ENCODE results near the gene IFIH1.

Gene IFIH1

DNA sequence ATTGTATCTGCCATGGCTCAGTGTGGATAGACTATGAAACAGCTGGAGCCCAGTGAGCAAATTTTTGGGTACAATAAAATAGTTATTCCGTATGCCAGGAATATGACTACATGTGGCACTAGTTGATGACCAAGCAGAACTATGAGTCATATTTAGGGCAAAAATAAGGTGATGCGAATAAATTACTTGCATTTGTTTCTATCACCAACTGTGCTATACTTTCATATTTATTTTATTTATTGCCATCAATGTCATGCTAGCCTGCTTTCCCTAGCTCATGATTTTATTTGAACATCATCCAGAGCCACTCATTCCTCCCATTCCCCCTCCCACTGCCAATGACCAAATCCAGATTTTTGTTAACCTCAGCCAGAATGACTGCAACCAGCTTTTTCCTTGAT lies 61.9 kb downstream of the IFIH1 start:
- DNase-seq = no peak

DNA sequence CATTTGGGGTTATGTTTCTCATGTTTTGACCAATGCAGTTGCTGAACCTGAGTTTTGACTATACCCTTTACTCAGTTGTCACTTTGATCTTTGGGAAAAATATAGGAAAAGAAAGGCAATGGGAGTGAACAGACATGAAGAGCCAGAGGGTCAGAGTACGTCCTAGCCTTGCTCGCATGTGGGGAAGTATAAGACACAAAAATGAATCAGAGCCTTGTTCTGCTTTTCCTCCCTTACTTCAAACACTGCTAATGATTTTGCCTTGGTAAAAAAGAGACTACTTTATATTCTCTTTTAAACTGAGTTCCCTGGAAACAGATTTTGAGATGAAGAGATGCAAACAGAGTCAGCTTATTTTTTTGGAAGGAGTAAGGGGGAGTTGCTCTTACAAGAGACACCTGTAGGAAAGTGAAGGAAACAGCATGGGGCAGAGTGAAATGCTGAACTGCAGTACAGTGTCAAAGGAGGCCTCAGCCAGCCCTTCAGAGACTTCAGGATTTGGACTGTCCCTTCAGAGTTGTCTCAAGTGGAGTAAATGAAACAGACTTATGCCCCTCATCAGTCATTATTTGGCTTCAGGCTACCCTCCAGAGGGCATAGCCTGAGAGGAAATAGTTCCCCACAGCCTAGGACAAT lies 64.1 kb downstream of the IFIH1 start:
- no peak for DNase-seq

DNA sequence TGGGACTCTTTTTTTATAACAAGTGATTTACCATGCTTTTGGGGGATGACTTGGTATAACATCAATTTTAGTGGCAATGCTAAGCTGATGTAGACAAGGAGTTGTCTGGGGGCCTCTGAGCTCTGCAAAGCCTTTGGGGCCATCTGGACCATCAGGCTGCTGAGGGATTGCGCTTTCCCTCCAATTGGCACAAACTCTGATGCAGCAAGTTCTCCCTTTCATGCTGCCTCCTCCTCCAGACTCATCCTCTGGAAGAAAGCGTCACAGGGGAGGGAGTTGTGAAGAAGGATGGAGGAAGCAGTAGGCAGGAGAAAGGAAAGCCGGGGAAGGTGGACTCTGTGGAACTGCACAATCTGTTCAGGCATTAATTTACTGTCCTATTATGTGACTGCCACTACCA lies 65.0 kb downstream of the IFIH1 start:
- no peak for DNase-seq

DNA sequence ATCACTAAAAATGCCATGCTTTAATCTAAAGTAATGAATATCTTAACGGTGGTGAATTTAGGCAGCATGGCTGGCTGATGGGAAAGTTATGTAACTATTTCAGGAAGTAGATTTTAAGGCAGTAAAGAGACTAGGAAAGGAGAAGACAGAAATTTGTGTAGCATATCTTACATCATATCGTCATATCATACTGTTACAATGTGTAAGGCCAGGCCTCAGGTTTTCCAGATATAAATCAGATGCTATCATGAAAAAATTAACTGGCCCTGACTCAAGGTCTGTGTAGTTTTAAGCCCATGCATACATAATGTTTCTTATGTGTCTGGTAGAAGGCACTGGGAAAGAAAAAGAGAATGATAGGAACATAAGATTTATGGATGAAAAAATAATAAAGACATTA lies 66.3 kb downstream of the IFIH1 start:
- no peak for DNase-seq

DNA sequence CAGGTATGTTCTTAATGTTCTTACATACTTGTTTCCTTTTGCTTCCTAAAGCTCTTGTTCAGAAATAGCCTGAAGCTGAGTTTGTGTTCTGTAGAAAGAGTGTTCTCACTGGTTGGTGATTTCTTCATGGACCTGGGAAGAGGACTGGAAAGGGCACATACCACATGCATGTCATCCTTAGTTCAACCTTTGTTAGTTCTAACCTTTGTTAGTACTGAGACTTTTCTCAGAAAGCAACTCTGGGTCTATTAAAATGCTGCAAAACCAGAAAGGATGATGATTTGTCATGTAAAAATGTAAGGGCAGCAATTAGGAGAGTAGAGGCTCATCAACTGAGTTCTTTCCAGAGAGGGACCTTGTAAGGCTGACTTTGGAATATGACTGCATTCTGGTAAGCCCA lies 72.7 kb downstream of the IFIH1 start:
- DNase-seq = no peak

DNA sequence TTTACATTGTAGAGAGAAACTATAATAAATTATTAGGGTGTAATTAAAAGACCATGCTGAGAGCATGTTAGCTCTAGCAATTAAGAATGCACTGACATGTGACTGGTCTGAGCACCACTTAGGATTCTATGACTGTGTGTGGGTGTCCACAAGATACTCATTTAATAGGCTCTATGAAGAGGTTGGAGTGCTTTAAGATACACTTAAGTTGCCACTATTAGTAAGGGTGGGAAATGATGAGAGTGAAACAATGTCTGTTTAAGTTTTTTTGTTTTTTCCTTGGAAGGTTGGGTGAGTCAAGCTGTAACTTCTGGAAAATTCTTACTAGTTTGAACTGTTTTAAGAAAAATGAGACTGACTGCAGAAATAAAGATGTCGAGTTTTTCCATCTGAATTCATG lies 73.4 kb downstream of the IFIH1 start:
- no peak for DNase-seq

DNA sequence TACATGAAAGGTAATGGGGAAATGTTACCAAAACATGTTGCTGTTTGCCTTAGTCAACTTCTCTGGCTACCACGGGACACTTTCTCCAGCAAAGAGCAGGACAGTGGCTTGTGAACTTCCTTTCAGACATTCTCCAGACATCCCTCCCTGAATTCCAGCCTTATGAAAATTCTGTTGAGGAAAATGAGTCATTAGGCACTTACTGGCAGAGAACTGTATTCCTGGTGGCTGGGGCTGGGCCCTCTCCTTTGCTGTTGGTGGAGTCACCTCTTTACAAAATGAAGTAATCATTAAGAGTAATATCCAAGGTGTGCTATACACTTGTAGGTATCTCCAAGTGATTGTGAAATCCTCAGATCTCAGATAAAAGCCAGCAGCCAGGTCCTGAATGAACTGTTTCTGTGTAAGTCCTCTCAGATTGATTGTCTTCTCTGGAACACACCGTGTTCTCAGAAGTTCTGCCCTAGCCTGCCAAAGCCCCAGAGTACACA lies 73.9 kb downstream of the IFIH1 start:
- DNase-seq = no peak

DNA sequence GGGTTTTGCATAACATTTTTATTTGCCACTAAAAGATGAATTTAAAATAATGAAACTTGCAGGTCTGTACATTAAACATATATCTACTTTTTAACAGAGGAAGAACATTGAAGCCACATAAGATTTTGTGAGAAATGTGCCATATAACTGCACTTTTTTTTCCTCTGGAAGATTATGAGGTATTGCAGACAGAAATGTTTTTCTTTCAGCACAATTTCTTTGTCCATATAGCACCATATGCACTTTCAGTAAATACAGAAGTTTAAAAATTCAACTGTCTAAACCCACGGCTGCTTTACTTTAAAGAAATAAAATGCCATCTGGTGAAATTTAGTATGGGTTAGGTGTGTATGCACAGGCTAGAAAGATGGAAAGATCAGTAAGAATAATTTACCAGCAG lies 74.8 kb downstream of the IFIH1 start:
- peak in 1 of 2 donors; percentile 34 for DNase-seq

DNA sequence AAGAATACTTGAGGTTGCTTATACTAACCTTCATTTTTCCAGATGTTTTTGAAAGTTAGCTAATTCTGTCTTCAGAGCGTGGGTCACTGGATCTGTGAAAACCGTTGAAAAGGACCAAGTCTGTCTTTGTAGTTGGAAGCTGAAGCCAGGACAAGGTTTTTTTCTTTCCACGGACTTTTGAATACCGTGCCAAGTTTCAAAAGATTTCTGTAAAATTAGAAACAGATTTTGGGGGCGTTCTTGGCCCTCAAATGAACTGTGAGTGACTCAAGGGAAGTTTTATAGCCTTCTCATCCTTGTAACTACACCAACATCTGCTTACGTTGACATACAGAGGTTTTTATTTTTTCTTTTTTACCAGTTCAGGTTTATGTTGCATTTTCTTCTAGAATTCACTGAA lies 75.2 kb downstream of the IFIH1 start, which contains the start of gene FAP:
FAP (minus strand) TSS at position 152 of the 400 bp plus-strand sequence; CDS start at position 34, 118 bp downstream.
- DNase-seq = no peak

DNA sequence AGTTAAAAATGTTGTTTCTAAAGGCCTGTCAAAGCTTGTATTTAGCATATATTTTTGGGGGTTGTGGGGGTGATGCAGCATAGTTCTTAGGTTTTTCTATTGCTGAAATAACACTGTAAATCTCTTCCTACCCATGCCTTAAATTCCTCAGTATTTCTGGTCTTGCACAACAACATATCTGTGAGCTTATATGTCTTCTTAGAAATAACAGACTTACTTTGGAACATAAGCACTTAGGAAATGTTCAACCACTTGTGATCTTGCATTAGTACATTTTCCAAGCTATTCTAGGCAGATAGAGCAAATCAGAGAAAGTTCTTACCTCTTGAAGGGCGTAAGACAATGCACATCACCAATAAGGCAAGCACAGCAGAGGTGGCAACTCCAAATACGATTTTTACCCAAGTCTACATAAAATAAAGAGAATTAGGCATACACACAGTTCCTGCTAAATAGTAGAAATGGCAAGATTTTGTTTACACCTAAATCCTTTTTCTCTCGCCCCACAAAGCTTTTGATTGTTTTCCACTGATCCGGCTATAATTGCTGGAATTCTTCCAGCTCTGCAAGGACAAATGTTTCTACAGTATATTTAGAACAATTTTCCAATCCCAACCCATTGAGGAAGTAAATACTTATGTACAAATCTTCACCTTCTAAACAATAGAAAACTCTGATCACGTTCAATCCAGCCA lies 75.8 kb downstream of the IFIH1 start:
- DNase-seq = no peak

DNA sequence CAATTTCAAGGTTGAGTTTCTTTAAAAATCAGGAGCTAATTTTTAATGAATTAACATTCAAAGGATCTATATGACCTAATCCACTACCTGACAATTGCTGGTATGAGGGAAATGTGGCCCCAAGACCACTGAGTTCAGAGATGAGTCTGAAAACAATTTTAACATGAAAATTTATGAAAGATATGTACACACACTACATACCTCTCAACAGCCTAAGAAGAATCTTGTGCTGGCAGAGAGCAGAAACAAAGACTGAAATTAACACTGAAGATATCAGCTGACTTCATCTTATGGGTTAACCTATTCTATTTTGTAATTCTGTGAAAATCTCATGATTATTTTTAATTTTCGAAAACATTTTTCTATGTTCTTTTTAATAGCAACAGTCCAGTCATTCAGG lies 76.9 kb downstream of the IFIH1 start:
- DNase-seq = no peak

DNA sequence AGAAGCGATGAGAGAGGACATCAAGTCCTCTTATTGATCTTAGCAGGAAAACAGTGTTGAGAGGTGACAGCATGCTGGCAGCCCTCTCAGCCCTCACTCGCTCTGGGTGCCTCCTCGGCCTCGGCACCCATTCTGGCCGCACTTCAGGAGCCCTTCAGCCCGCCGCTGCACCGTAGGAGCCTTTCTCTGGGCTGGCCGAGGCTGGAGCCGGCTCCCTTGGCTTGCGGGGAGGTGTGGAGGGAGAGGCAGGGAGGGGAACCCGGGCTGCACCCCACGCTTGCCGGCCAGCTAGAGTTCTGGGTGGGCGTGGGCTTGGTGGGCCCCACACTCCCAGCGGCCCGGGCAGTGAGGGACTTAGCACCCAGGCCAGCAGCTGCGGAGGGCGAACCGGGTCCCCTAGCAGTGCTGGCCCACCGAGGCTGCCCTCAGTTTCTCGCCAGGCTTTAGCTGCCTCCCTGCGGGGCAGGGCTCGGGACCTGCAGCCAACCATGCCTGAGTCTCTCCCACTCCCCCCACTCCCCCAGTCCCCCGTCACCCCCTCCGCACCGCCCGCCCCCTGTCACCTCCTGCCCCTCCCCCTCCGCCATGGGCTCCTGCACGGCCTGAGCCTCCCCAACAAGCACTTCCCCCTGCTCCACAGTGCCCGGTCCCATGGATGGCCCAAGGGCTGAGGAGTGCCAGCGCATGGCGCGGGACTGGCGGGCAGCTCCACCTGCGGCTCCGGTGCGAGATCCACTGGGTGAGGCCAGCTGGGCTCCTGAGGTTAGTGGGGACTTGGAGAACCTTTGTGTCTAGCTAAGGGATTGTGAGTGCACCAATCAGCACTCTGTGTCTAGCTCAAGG lies 83.6 kb downstream of the IFIH1 start:
- no peak for DNase-seq

DNA sequence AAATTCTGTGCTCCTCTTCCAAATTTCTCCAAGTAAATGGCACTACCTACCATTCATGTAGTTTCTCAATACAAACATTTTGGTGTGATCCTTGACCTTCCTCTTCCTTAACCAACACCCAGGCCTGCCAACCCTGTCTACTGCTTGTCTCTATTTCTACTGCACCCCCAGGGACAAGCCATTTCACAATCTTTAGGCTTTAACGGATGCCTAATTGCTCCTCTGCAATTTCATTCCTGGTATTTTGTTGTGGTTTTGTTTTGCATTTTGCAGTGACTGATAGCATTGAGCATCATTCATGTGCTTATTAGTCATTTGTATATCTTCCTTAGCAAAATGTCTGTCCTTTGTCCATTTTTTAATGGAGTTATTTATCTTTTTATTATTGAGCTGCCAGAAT lies 85.3 kb downstream of the IFIH1 start:
- no peak for DNase-seq

DNA sequence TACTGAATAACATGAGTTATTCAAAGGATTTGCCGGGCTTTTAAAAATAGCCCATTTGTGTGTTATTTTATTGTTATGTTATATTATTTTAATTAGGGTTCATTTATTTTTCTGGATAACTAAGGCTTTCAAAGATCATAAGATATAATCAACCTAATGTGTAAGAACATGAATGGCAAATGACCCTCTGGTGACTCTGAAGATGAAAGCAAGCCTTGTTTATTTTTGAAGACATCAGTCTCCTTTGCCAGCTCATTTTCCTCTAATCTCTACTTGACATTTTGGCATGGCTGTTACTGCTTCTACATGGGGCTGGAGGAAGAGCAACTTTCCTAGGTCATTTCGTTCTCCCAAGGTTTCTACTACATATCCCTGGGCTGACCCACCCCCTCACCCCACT lies 85.8 kb downstream of the IFIH1 start:
- no peak for DNase-seq

DNA sequence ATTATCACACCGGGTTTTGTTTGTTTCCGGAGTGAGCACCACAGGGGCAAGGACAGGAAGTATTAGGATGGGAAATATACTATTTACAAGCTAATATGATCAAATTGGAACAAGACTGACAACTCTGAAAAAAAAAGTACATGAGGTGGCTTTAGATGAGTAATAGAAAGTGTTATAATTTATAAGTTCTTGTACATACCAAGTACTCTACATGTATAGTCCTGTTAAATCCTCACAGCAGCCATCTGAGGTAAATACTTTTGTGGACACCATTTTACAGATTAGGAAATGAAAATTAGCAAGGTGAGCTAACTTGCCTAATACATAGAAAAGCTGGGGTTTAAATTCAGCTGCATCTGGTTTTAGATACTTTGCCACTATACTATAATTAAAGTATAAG lies 86.5 kb downstream of the IFIH1 start:
- DNase-seq = no peak

DNA sequence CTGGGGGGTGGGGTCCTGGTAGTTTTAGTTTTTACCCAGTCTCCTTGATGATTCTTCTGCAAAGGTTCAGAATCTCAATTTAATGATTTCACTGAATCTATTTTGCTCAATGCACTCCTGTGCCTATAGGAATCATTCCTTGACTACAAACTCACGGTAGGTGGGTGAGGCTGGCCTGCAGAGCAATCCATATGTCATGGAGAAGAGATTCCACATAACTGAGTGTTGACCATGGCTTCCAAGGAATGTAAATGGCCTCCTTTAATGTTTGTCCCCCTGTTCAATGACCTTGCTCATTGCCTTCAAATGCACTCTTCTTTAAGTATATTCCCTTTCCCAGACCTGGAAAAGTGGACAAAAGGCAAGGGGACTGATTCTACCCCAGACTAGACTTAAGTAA lies 87.7 kb downstream of the IFIH1 start:
- no peak for DNase-seq

DNA sequence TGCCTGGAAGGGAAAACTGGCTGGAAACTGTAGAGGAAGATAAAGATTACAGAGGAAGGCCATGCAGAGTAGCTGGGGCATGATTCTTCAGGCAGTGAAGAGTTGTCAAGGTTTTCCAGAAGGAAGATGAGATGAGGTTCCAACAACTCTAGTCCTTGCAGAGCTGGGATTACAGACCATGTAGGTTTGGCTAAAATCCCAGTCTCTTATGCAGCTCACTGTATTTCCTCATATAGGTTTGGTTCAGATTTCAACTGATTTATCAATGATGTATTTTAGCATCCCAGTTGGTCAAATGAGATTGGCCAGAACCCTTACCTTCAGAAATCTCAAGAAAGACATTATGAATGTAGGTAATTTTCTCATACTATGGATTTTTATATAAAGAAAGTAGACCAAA lies 91.6 kb downstream of the IFIH1 start:
- no peak for DNase-seq

DNA sequence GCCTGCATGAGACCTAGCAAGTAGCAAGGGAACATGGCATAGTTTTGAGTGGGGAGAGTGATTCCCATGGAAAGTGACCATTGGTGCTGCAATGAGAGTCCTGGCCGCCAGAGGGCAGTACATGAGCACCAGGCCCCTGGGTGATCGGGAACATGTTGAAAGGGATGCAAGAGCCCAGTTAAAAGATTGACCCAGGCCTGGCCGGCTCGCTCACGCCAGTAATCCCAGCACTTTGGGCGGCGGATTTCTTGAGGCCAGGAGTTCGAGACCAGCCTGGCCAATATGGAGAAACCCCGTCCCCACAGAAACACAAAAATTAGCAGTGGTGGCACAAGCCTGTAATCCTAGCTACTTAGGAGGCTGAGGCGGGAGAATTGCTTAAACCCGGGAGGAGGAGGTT lies 97.4 kb downstream of the IFIH1 start:
- DNase-seq = peak; percentile 25 to 38

DNA sequence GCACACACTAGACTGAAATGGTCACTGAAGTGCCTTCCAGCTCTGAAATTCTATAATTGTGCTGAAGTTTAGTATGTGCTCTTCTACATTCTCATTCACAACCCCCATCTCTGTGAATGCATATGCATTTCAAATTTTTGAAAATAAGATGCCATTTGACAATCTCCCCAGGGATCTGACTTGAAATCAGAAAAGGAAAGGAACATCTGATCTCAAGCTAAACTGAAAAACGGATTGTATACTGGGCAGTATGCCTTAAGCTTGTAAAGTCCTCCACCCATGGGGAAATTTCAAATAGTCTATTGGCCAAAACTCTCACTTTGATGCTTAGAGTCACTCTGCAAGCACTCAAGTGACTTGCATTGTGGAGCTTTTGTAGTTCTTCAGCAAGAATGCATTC lies 98.1 kb downstream of the IFIH1 start:
- no peak for DNase-seq

DNA sequence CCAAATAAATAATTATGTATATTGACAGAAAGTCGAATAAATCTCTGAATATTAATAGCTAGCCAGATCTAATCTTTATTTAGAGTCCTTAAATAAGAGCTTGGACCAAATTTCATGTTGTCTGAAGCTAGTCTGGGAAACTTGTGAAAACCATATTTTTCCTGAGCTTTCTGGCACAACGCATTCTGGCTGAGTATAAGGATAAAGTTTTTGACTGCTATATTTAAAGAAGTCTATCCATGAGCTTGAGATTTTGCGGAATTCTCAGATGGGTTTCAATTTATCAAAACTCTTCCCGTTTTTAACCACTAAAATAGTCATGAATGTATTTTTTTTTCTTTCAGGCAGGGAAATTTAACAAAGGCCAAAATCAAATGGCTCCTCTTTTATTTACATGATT lies 99.1 kb downstream of the IFIH1 start:
- no peak for DNase-seq

DNA sequence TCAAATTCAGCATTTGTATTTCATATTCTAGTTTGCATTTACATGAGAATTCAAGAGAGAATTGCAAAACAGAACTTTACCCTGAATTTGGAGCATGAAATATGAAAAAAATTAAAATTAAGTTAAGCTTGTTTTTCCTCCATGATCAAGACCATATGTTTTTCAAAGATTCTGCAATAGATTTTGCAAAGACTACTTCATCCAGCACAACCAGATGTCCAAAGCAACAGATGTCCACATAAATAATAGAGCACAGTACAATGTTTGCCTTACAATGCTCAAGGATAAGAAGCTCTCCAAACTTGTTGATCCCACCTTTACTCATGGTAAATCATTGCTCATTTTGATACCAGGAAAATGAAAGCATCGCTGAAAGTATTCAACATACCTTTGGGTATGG lies 100.9 kb downstream of the IFIH1 start:
- DNase-seq = no peak
